ENCODE data around the gene MFAP5.

DNA sequence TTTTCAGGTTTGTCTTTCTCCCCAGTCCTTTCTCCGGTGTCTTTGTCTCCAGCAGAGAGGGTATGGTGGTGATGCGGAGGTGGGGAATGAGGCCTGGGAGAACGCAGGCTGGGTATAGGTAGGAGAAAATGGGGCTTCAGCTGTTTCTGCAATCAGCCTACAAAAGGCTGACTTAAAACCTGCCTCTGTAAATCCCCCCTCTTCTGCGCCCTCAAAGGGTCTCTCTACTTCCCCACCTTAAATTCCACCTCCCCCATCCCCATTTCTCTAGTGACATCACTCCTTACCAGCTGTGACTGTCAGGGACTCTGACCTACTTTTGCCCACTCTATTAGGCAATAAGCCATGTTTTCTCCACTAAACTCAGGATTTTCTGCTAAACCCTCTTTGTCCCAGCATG is 27.1 kb upstream of the MFAP5 start:
- TF ChIP-seq, protein P1, sequence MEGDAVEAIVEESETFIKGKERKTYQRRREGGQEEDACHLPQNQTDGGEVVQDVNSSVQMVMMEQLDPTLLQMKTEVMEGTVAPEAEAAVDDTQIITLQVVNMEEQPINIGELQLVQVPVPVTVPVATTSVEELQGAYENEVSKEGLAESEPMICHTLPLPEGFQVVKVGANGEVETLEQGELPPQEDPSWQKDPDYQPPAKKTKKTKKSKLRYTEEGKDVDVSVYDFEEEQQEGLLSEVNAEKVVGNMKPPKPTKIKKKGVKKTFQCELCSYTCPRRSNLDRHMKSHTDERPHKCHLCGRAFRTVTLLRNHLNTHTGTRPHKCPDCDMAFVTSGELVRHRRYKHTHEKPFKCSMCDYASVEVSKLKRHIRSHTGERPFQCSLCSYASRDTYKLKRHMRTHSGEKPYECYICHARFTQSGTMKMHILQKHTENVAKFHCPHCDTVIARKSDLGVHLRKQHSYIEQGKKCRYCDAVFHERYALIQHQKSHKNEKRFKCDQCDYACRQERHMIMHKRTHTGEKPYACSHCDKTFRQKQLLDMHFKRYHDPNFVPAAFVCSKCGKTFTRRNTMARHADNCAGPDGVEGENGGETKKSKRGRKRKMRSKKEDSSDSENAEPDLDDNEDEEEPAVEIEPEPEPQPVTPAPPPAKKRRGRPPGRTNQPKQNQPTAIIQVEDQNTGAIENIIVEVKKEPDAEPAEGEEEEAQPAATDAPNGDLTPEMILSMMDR (optimal IDR thresholded peaks at IDR 0.05 in 1 of 3, IDR thresholded peaks at IDR 0.05 in 1 of 3, conservative IDR thresholded peaks at IDR 0.05 in 1 of 3; ENCODE audit: extremely low read depth in 1 of 3, insufficient read depth in 2 of 3, low read length in 3 of 3) = no peak
- no peak for TF ChIP-seq EZH2 (IDR thresholded peaks at IDR 0.05; ENCODE audit: low read length)

Data from keratinocyte (primary cell).